Measurements from ENCODE around the gene MTMR3. TPM values are rescaled to one million over a fixed set of nuclear protein-coding genes. Genes with fewer than 3 reads are reported as not detected.

Gene MTMR3
- polyA plus RNA-seq, 1 of the 3 experiments (the other 2 are of a cell fraction): 20.4 TPM

DNA sequence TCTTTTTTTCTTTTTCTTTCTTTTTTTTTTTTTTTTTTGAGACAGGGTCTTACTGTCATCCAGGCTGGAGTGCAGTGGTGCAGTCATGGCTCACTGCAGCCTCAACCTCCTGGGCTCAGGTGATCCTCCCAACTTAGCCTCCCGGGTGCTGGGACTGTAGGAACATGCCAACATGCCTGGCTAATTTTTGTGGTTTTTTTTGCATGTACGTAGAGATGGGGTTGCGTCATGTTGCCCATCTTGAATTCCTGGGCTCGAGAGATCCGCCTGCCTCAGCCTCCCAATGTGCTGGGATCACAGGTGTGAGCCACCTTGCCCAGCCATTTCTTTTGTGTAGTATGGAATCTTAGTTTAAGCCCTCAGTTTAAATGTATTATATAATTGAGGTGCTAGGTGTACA lies 20.4 kb downstream of the MTMR3 start (continued):
- TF ChIP-seq, protein P1, sequence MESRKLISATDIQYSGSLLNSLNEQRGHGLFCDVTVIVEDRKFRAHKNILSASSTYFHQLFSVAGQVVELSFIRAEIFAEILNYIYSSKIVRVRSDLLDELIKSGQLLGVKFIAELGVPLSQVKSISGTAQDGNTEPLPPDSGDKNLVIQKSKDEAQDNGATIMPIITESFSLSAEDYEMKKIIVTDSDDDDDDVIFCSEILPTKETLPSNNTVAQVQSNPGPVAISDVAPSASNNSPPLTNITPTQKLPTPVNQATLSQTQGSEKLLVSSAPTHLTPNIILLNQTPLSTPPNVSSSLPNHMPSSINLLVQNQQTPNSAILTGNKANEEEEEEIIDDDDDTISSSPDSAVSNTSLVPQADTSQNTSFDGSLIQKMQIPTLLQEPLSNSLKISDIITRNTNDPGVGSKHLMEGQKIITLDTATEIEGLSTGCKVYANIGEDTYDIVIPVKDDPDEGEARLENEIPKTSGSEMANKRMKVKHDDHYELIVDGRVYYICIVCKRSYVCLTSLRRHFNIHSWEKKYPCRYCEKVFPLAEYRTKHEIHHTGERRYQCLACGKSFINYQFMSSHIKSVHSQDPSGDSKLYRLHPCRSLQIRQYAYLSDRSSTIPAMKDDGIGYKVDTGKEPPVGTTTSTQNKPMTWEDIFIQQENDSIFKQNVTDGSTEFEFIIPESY (IDR thresholded peaks at IDR 0.05; ENCODE audit: borderline replicate concordance, low read depth): no peak
- no peak for TF ChIP-seq TEAD4 (IDR thresholded peaks at IDR 0.05; ENCODE audit: borderline replicate concordance, insufficient read depth)
- TF ChIP-seq RCOR1 (IDR thresholded peaks at IDR 0.05; ENCODE audit: low read length): no peak
- no peak for TF ChIP-seq SIN3A (IDR thresholded peaks at IDR 0.05; ENCODE audit: borderline replicate concordance, low read depth, low read length)
- no peak for TF ChIP-seq IRF3 (IDR thresholded peaks at IDR 0.05; ENCODE audit: low read depth, low read length)
- no peak for TF ChIP-seq FOSL2 (IDR thresholded peaks at IDR 0.05; ENCODE audit: borderline replicate concordance, low read depth)

DNA sequence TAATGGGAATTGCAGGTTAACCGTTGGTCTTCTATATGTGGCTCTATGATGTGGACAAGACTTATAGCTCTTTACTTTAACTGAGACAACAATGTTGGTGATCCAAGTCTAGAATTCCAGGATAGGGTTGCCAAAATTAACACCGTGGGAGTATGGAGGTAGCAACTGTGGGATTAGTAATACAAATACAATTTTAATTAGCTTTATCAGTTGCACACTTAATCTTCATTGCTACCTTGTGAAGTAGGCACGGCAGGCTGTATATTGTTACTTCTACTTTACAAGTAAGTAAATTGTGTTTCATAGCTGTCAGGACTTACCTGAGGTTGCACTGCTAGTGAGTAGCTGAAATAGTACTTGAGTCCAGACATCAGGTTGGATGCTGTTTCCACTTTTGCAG lies 21.0 kb downstream of the MTMR3 start:
- H3K9me3 ChIP-seq: no peaks in the 10 kb centered on the region
- DNase-seq: no peak
- H3K9ac ChIP-seq: no peak overlapping the region
- H3K27ac ChIP-seq (ENCODE audit: low read depth in 2 of 2, low read length in 1 of 2): no peak overlapping the region
- H3K36me3 ChIP-seq (replicated peaks in 1 of 2; ENCODE audit: control insufficient read depth in 1 of 2, insufficient read depth in 2 of 2, low read length in 1 of 2): no peaks in the 10 kb centered on the region
- H3K9me2 ChIP-seq: no peaks in the 10 kb centered on the region
- H3K4me3 ChIP-seq (ENCODE audit: low read depth in 2 of 2, low read length in 1 of 2): no peak overlapping the region
- H3K27me3 ChIP-seq (ENCODE audit: insufficient read depth): no peaks in the 10 kb centered on the region
- H3F3A ChIP-seq (replicated peaks; ENCODE audit: insufficient read depth): peaks cover 19% of the 10 kb centered on the region
- peaks cover 4 to 15% of the 10 kb centered on the region in 2 experiments for H3K4me1 ChIP-seq (ENCODE audit: control insufficient read depth in 1 of 2, insufficient read depth in 2 of 2, low read depth in 1 of 2, low read length in 1 of 2)
- 71% methylated on average over 3 of the region's 3 CpGs for WGBS (ENCODE audit: low lambda C conversion rate)
- CTCF ChIA-PET: interaction anchor here (1.1 kb wide), 1 partner anchor 185 kb away, joined by 4 read pairs; no protein-coding TSS in a partner anchor
- POLR2A ChIA-PET: no interaction called here
- H3K4me2 ChIP-seq: no peak overlapping the region
- H3K79me2 ChIP-seq (ENCODE audit: insufficient read depth): peaks cover 92% of the 10 kb centered on the region
- peaks cover 60% of the 10 kb centered on the region for H4K20me1 ChIP-seq (ENCODE audit: insufficient read depth)
- TF ChIP-seq FOXM1 (IDR thresholded peaks at IDR 0.05; ENCODE audit: low read depth): no peak
- TF ChIP-seq USF1 (IDR thresholded peaks at IDR 0.05; ENCODE audit: borderline replicate concordance, low read depth): no peak
- no peak for TF ChIP-seq FOSL2 (IDR thresholded peaks at IDR 0.05; ENCODE audit: borderline replicate concordance, low read depth)
- TF ChIP-seq REST (IDR thresholded peaks at IDR 0.05; ENCODE audit: low read depth, low read length): no peak
- TF ChIP-seq RCOR1 (IDR thresholded peaks at IDR 0.05; ENCODE audit: low read length): no peak
- no peak overlapping the region for H2AFZ ChIP-seq (ENCODE audit: low read depth)
